NT2/D1 (cell line): ENCODE results near the gene POTEI.
"Not testable (repeated sequence)": the region's sequence is repeated elsewhere in the genome, so short reads cannot be mapped to it uniquely, and the experiment has no call there.

ENCODE experiments used
- YY1 ChIP-seq: IDR thresholded peaks from 2 replicates; pipeline ENCODE4 v1.6.1; 2011; ENCODE audit not compliant: insufficient read length, insufficient read depth
- ZNF274 ChIP-seq: IDR thresholded peaks from 2 replicates; pipeline ENCODE4 v1.6.1; 2011; ENCODE audit warnings: mild to moderate bottlenecking, low read depth, low read length

DNA sequence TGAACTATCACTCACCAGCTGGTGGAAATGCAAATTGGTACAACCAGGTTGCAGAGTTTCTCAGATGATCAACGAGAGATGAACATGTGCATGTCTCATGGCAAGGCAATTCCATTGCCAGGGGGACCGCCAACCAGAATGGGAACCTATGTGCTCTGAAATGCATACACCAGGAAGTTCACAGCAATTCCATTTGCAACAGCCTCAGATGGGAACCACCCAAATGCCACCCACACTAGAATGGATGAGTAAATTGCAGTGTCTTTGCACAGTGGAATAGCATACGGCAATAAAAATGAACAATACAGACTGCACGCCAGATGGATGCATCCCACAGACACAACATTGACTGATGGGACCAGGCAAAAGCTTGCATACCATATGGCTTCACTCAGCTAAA lies 33.7 kb upstream of the POTEI start:
- not testable (repeated sequence) for TF ChIP-seq ZNF274, YY1
